HL-60 (cell line): ENCODE data around the gene ZNF443.
"Not testable (repeated sequence)": the region's sequence is repeated elsewhere in the genome, so short reads cannot be mapped to it uniquely, and the experiment has no call there.

Experiments used
- DNase-seq, 2 experiments: peaks; one replicate each; pipeline ENCODE4 v3.0.0-alpha.2; 2010 to 2020; ENCODE audit warnings: low read depth in 1 of 2, low spot score in 1 of 2
- H3K27ac ChIP-seq: fragments of 250-450 bp; sonication (Bioruptor Pico); replicated peaks from 2 replicates; pipeline ENCODE4 v1.5.1; 2020; ENCODE audit warnings: mild to moderate bottlenecking, moderate library complexity
- H3K27me3 ChIP-seq: fragments of 250-450 bp; sonication (Bioruptor Pico); 2 replicates; pipeline ENCODE4 v1.5.1; 2021; ENCODE audit warnings: mild to moderate bottlenecking, moderate library complexity; ENCODE audit not compliant: insufficient read depth, poor library complexity, severe bottlenecking
- H3K4me3 ChIP-seq: replicated peaks from 2 replicates; pipeline ENCODE4 v1.5.1; 2011; ENCODE audit warnings: mild to moderate bottlenecking, control low read depth, low read length; ENCODE audit not compliant: insufficient read depth
- CTCF ChIP-seq: IDR thresholded peaks from one replicate; pipeline ENCODE4 v1.5.1; 2011; ENCODE audit warnings: low read length, control low read depth, inconsistent platforms; ENCODE audit not compliant: insufficient read depth
- GABPA ChIP-seq: IDR thresholded peaks from 2 replicates; pipeline ENCODE4 v1.6.1; 2012; ENCODE audit warnings: low read depth
- POLR2AphosphoS5 ChIP-seq: IDR thresholded peaks from 2 replicates; pipeline ENCODE4 v1.6.1; 2012; ENCODE audit warnings: low read depth
- REST ChIP-seq: IDR thresholded peaks from 2 replicates; pipeline ENCODE4 v1.6.1; 2012; ENCODE audit warnings: low read depth; ENCODE audit not compliant: insufficient replicate concordance
- SPI1 ChIP-seq: IDR thresholded peaks from 2 replicates; pipeline ENCODE4 v1.6.1; 2012; ENCODE audit warnings: low read depth, mild to moderate bottlenecking, borderline replicate concordance

The ZNF443 gene

GRCh38 chr19:12400633-12401502 is 40.0 kb downstream of the ZNF443 start, which contains the start of gene ZNF799:
TSS of gene ZNF799 (minus strand) at chr19:12401271. CDS start at chr19:12401070, 201 bp downstream.
- H3K4me3 ChIP-seq: peak within 1 kb of the TSS; percentile 88
- no peak for TF ChIP-seq GABPA
- no peak for TF ChIP-seq REST
- TF ChIP-seq SPI1: peak; percentile 26; the same call in 1 of the 2 replicates
- TF ChIP-seq CTCF: no peak
- TF ChIP-seq POLR2AphosphoS5: peak; percentile 32; the same call in 1 of the 2 replicates
- no peaks in the 10 kb centered on the region for H3K27me3 ChIP-seq
- peak within 1 kb of the TSS; percentile 69 for H3K27ac ChIP-seq
- peak; percentile 88 to 98 for DNase-seq

- peak in 1 of 2 experiments; percentile 44 for DNase-seq
- Histone ChIP-seq H3K27ac (peak overlapping the region; percentile 69), H3K4me3 (peak overlapping the region; percentile 88)
- not testable (repeated sequence) for H3K27me3 ChIP-seq
Measured at GRCh38 chr19:12399901-12400632, 40.8 kb downstream of the ZNF443 start.

- not testable (repeated sequence) for H3K27ac ChIP-seq, H3K27me3 ChIP-seq, DNase-seq, H3K4me3 ChIP-seq
Measured at GRCh38 chr19:12391148-12391547, 49.7 kb downstream of the ZNF443 start.

- H3K4me3 ChIP-seq, H3K27me3 ChIP-seq, H3K27ac ChIP-seq, DNase-seq: not testable (repeated sequence)
Measured at GRCh38 chr19:12386365-12386764, 54.5 kb downstream of the ZNF443 start.

GRCh38 chr19:12380444-12380737 is 60.4 kb downstream of the ZNF443 start:
- Histone ChIP-seq H3K27ac (no peak overlapping the region), H3K27me3 (no peaks in the 10 kb centered on the region), H3K4me3 (no peak overlapping the region)
- TF ChIP-seq SPI1: no peak
- no peak for TF ChIP-seq POLR2AphosphoS5
- no peak for TF ChIP-seq CTCF
- no peak for TF ChIP-seq GABPA
- TF ChIP-seq REST: no peak
- DNase-seq: no peak
